ENCODE data around the gene DOCK2.

DOCK2 gene

GRCh38 chr5:169772688-169773087, 135.6 kb downstream of the DOCK2 start:
- no peak for TF ChIP-seq CTCF (IDR thresholded peaks at IDR 0.05; ENCODE audit: insufficient read depth, low read depth, low read length, missing control alignments)
- no peak overlapping the region for H3K4me3 ChIP-seq (ENCODE audit: low read length)
- DNase-seq (ENCODE audit: low read depth) = no peak

GRCh38 chr5:169777159-169777558, 140.1 kb downstream of the DOCK2 start:
- no peak for TF ChIP-seq CTCF (IDR thresholded peaks at IDR 0.05; ENCODE audit: insufficient read depth, low read depth, low read length, missing control alignments)
- H3K4me3 ChIP-seq (ENCODE audit: low read length) = no peak overlapping the region
- no peak for DNase-seq (ENCODE audit: low read depth)

GRCh38 chr5:169778622-169779596, 141.8 kb downstream of the DOCK2 start:
- no peak for TF ChIP-seq CTCF (IDR thresholded peaks at IDR 0.05; ENCODE audit: insufficient read depth, low read depth, low read length, missing control alignments)
- no peak for DNase-seq (ENCODE audit: low read depth)
- H3K4me3 ChIP-seq (ENCODE audit: low read length) = no peak overlapping the region

- DNase-seq (ENCODE audit: low read depth) = peak; percentile 45
- H3K4me3 ChIP-seq (ENCODE audit: low read length) = no peak overlapping the region
- no peak for TF ChIP-seq CTCF (IDR thresholded peaks at IDR 0.05; ENCODE audit: insufficient read depth, low read depth, low read length, missing control alignments)
Measured at GRCh38 chr5:169781420-169782345, 144.6 kb downstream of the DOCK2 start.

- TF ChIP-seq CTCF (IDR thresholded peaks at IDR 0.05; ENCODE audit: insufficient read depth, low read depth, low read length, missing control alignments) = no peak
- no peak for DNase-seq (ENCODE audit: low read depth)
- no peak overlapping the region for H3K4me3 ChIP-seq (ENCODE audit: low read length)
Measured at GRCh38 chr5:169785771-169786618, 148.9 kb downstream of the DOCK2 start.

- DNase-seq (ENCODE audit: low read depth) = peak; percentile 63
- H3K4me3 ChIP-seq (ENCODE audit: low read length) = no peak overlapping the region
- no peak for TF ChIP-seq CTCF (IDR thresholded peaks at IDR 0.05; ENCODE audit: insufficient read depth, low read depth, low read length, missing control alignments)
Measured at GRCh38 chr5:169788168-169788567, 151.1 kb downstream of the DOCK2 start.
